Measurements from ENCODE around the gene FOXP1. TPM values are rescaled to one million over a fixed set of nuclear protein-coding genes. Genes with fewer than 3 reads are reported as not detected.

The FOXP1 gene
- total RNA-seq, 2 experiments from 2014 or later, result 116 to 131 TPM

GRCh38 chr3:71243229-71243628, 340.3 kb downstream of the FOXP1 start:
- H3K4me3 Mint-ChIP-seq, result no peak overlapping the region
- ChIA-PET POLR2A (no interaction called here), CTCF (interaction anchor here (0.7 to 1.8 kb wide), 2 partner anchors 14 to 18 kb away, joined by 3 to 7 read pairs; no protein-coding TSS in a partner anchor)
- H3K27me3 Mint-ChIP-seq, result no peaks in the 10 kb centered on the region
- H3K36me3 Mint-ChIP-seq (ENCODE audit: low read depth), result peaks cover 4% of the 10 kb centered on the region
- H3K27ac Mint-ChIP-seq, result no peak overlapping the region
- no peaks in the 10 kb centered on the region for H3K4me1 Mint-ChIP-seq
- no peak for DNase-seq
- no peaks in the 10 kb centered on the region for H3K9me3 Mint-ChIP-seq

DNA sequence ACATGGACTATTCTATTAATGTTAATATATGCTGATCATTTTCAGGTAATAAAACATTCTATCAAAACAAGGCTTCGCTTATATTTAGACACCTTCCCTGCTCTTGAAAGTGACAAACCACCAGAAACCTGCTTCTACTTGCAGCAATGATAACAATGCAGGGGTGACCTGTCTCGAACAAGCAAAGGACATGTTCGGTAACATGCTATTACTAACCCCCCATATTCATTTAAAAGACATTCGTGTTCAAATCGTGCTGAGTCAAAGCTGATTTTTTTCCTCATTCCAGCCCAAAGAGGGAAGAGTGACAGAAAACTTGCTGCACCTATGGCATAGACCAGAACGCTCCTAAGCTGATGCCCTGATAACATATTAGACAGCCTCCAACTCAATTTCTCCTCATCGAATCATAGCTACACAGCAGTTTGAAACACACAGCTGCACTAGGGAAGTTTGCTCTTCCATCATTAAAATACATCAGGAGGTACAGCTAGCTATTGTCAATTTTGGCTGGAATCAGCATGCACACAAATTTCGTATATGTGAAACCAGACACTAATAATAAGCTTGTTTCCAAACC, 341.5 kb downstream of the FOXP1 start:
- Mint-ChIP-seq H3K9me3 (no peaks in the 10 kb centered on the region), H3K36me3 (ENCODE audit: low read depth) (peaks cover 2% of the 10 kb centered on the region), H3K4me3 (no peak overlapping the region), H3K27me3 (no peaks in the 10 kb centered on the region), H3K27ac (no peak overlapping the region), H3K4me1 (no peaks in the 10 kb centered on the region)
- ChIA-PET CTCF (interaction anchor here (1.4 to 1.8 kb wide), 2 partner anchors 9 to 13 kb away, joined by 5 to 7 read pairs; no protein-coding TSS in a partner anchor), POLR2A (no interaction called here)
- no peak for DNase-seq

DNA sequence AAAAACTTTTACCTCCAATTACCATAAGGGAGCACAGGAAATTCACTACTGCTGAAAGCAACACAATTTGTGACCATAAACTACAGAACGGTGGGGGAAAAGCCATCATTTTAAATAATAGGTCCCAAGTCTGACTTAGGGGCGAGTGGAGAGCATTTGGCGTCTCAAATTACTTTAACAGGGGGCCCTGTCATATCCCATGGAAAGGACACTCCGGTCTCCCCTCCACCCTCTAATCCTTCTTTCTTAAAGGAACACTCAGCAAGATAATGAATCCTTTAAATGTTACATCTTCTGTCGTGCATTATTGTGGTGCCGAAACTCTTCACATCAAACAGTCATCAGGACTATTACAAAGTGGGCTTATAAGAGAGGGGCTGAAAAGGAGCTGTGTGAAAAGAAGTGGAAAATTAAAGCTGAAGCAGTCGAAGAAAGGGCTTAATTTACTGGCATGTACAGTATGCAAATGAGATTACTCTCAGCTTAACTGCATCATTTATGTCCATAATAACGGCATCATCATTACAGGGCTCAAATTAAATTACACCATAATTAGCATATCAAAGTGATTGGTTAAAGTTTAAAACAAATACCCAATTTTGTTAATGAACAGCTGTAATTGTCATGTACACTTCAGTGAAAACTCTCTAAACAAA, 342.2 kb downstream of the FOXP1 start:
- Mint-ChIP-seq H3K27ac (no peak overlapping the region), H3K4me1 (no peaks in the 10 kb centered on the region), H3K4me3 (no peak overlapping the region), H3K36me3 (ENCODE audit: low read depth) (peaks cover 2% of the 10 kb centered on the region), H3K27me3 (no peaks in the 10 kb centered on the region), H3K9me3 (no peaks in the 10 kb centered on the region)
- POLR2A ChIA-PET, result no interaction called here
- DNase-seq, result no peak
- CTCF ChIA-PET, result interaction anchor here (1.4 to 1.8 kb wide), 2 partner anchors 10 to 13 kb away, joined by 5 to 7 read pairs; no protein-coding TSS in a partner anchor

DNA sequence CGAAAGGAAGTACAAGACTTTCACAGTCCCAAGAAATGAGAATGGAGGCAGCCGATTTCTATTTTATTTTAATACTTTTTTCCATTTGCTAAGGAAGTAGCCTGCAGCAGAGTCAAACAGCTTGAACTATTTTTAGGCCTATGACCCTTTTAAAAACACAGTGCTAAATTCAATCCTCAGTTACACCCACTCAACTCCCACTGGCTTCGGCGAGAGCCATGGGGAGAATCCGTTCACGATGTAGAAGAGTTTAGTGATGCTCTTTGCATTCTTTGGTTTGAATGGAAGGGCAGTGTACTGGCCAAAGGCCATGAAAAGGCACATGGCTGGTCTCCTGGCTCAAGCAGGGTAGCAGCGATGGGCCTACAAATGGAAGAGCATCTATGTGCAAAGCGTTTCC, 343.5 kb downstream of the FOXP1 start:
- ChIA-PET CTCF (no interaction called here), POLR2A (no interaction called here)
- Mint-ChIP-seq H3K27me3 (no peaks in the 10 kb centered on the region), H3K27ac (no peak overlapping the region), H3K4me1 (no peaks in the 10 kb centered on the region), H3K36me3 (ENCODE audit: low read depth) (peaks cover 2% of the 10 kb centered on the region), H3K9me3 (no peaks in the 10 kb centered on the region), H3K4me3 (no peak overlapping the region)
- no peak for DNase-seq

GRCh38 chr3:71238355-71238757, 345.2 kb downstream of the FOXP1 start:
- H3K4me1 Mint-ChIP-seq, result no peaks in the 10 kb centered on the region

DNA sequence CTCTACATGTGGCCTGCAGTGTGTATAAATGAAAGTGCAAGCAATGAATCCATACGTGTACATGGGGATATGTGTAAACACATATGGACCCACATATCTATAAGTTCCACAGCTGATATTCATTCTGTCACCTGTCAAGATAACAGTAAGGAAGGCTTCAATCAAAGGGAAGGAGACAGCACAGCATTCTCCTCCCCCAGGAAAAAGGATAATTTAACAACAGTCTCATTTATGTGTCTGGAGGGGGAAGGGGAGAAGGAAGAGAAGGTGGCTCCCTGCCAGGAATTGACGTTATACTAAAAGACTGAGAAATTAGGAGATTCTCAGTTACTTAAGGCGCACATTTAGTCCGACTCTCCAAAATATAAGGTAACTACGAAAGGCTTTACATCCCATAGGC, 345.9 kb downstream of the FOXP1 start:
- peaks cover 2% of the 10 kb centered on the region for H3K36me3 Mint-ChIP-seq (ENCODE audit: low read depth)
- DNase-seq, result no peak
- H3K9me3 Mint-ChIP-seq, result peaks cover 3% of the 10 kb centered on the region
- H3K4me1 Mint-ChIP-seq, result no peaks in the 10 kb centered on the region
- ChIA-PET CTCF (no interaction called here), POLR2A (no interaction called here)
- no peaks in the 10 kb centered on the region for H3K27me3 Mint-ChIP-seq
- H3K4me3 Mint-ChIP-seq, result no peak overlapping the region
- H3K27ac Mint-ChIP-seq, result no peak overlapping the region

More at GRCh38 chr3:71238355-71238757, 345.2 kb downstream of the FOXP1 start:
- peaks cover 2% of the 10 kb centered on the region for H3K36me3 Mint-ChIP-seq (ENCODE audit: low read depth)
- no peak overlapping the region for H3K4me3 Mint-ChIP-seq
- POLR2A ChIA-PET, result no interaction called here
- peaks cover 3% of the 10 kb centered on the region for H3K9me3 Mint-ChIP-seq
- CTCF ChIA-PET, result no interaction called here
- DNase-seq, result no peak
- no peaks in the 10 kb centered on the region for H3K27me3 Mint-ChIP-seq
- no peak overlapping the region for H3K27ac Mint-ChIP-seq

DNA sequence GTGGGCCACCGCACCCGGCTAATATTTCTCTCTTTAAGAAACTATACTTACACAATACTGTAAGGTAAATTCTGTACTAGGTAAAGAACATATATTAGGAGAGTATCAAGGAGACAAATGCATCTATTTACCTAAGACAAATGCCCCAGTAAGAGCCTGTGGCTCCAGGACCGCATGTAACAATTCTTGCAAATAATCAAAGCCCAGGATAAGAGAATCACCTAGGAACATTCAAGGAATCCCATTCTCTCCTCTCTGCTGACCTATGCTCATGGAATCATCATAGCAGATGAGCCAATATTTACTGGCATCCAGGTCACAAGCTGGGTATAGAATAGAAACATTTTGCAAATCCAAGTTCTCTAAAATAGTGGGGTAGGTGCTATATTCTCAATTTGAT, 347.7 kb downstream of the FOXP1 start:
- peaks cover 3% of the 10 kb centered on the region for H3K9me3 Mint-ChIP-seq
- no peak for DNase-seq
- CTCF ChIA-PET, result no interaction called here
- no peak overlapping the region for H3K27ac Mint-ChIP-seq
- H3K36me3 Mint-ChIP-seq (ENCODE audit: low read depth), result no peaks in the 10 kb centered on the region
- H3K4me3 Mint-ChIP-seq, result no peak overlapping the region
- H3K27me3 Mint-ChIP-seq, result no peaks in the 10 kb centered on the region
- peaks cover 7% of the 10 kb centered on the region for H3K4me1 Mint-ChIP-seq
- POLR2A ChIA-PET, result no interaction called here

- H3K4me1 Mint-ChIP-seq, result peaks cover 20% of the 10 kb centered on the region
- peaks cover 13% of the 10 kb centered on the region for H3K27me3 Mint-ChIP-seq
- H3K36me3 Mint-ChIP-seq (ENCODE audit: low read depth), result peaks cover 2% of the 10 kb centered on the region
- CTCF ChIA-PET, result interaction anchor here (0.6 to 1.2 kb wide), 3 partner anchors 21 to 49 kb away, joined by 3 to 4 read pairs (median 3); no protein-coding TSS in a partner anchor
- no peak overlapping the region for H3K4me3 Mint-ChIP-seq
- no peak for DNase-seq
- peaks cover 3% of the 10 kb centered on the region for H3K9me3 Mint-ChIP-seq
- POLR2A ChIA-PET, result interaction anchor here (0.7 kb wide), 1 partner anchor 470 kb away, joined by 3 read pairs; no protein-coding TSS in a partner anchor
- H3K27ac Mint-ChIP-seq, result no peak overlapping the region
These were observed 350.6 kb downstream of the FOXP1 start for GRCh38 chr3:71232895-71233294.

DNA sequence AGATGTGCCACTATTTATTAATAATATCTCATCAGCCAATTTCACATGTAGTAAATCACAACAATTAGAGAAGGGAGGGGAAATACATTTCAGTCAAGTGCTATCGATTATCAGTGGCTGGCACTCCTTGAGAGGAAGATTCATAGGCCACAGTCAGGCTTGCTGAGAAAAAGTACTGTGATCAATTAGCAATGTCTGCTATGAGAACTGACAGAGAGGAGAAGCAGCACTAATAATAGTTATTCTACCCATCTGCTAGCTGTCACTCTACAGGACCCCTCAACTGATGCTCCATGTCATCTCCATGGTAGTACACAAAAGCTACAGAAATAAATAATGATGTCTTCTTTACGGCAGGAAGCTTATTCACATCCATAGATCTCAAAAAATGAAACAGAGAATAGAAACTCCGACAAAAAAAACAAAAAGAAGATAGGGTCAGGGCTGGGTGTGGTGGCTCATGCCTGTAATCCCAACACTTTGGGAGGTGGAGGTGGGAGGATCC, 351.3 kb downstream of the FOXP1 start:
- Mint-ChIP-seq H3K4me3 (no peak overlapping the region), H3K4me1 (peaks cover 27% of the 10 kb centered on the region), H3K27me3 (peaks cover 13% of the 10 kb centered on the region), H3K27ac (no peak overlapping the region), H3K36me3 (ENCODE audit: low read depth) (peaks cover 2% of the 10 kb centered on the region), H3K9me3 (peaks cover 3% of the 10 kb centered on the region)
- ChIA-PET CTCF (interaction anchor here (1.1 to 1.2 kb wide), 2 partner anchors 20 to 47 kb away, joined by 3 to 4 read pairs; no protein-coding TSS in a partner anchor), POLR2A (interaction anchor here (0.7 kb wide), 1 partner anchor 470 kb away, joined by 3 read pairs; no protein-coding TSS in a partner anchor)
- no peak for DNase-seq

DNA sequence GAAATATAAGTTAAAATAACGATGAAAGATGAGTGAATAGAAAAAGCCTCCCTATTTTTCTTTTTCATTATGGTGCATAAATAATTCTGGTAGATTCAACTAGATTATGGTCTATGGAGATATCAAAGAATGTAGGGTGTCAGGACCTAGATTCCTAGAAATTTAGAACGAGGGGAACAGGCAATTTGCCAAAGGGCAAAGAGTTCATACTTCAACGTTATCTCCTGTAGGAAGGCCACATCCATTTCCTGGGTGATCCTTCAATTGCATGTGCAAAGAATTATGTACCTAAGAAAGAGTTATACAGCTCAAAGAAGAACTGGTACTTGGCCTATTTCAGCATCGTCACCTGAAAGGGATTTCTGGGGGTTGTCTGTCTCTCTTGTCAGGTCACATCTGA, 351.8 kb downstream of the FOXP1 start:
- Mint-ChIP-seq H3K27me3 (peaks cover 13% of the 10 kb centered on the region), H3K4me3 (no peak overlapping the region), H3K4me1 (peaks cover 32% of the 10 kb centered on the region), H3K9me3 (peaks cover 3% of the 10 kb centered on the region), H3K27ac (no peak overlapping the region), H3K36me3 (ENCODE audit: low read depth) (peaks cover 2% of the 10 kb centered on the region)
- POLR2A ChIA-PET, result no interaction called here
- no peak for DNase-seq
- CTCF ChIA-PET, result interaction anchor here (1.2 kb wide), 1 partner anchor 46 kb away, joined by 3 read pairs; no protein-coding TSS in a partner anchor

- H3K4me1 Mint-ChIP-seq, result peaks cover 46% of the 10 kb centered on the region
- CTCF ChIA-PET, result interaction anchor here (1.1 to 2.1 kb wide), 3 partner anchors 12 to 55 kb away, joined by 3 to 7 read pairs (median 4); no protein-coding TSS in a partner anchor
- no peak overlapping the region for H3K4me3 Mint-ChIP-seq
- H3K36me3 Mint-ChIP-seq (ENCODE audit: low read depth), result peaks cover 2% of the 10 kb centered on the region
- POLR2A ChIA-PET, result no interaction called here
- H3K27me3 Mint-ChIP-seq, result peaks cover 13% of the 10 kb centered on the region
- H3K27ac Mint-ChIP-seq, result no peak overlapping the region
- no peak for DNase-seq
- peaks cover 3% of the 10 kb centered on the region for H3K9me3 Mint-ChIP-seq
These were observed 353.4 kb downstream of the FOXP1 start for GRCh38 chr3:71229905-71230657.

DNA sequence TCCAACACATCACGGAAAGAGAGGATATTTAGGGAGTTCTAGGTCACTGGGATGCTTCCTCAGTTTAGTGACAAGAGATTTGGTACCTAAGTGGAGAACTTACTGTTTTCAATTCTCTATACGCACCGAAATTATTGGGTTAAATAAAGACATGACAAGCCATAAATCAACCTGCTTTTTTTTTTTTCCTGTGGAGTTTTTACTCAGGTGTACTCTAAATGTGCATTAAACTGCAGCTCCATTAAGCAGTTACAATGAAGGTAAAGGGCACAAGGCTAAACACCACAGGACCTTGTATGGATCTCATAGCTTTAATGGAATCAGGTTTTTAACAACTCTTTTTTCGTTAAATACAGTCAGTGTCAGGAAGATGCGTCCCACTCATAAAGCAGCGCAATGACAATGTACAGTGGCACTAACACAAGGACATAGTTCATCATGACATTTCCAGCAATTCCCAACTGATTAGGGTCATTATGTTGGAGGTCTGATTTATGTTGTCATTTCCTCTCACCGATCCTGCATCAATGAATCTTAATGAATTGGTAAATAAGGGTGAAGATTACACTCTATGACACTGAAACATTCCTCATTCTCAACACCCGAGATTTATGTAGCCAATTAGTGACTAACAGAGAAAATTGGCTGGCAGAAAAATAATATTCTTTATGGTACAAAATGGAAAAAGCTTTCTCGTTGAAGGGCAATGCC, 355.2 kb downstream of the FOXP1 start:
- Mint-ChIP-seq H3K4me3 (no peak overlapping the region), H3K27ac (no peak overlapping the region), H3K36me3 (ENCODE audit: low read depth) (peaks cover 2% of the 10 kb centered on the region), H3K27me3 (peaks cover 13% of the 10 kb centered on the region), H3K4me1 (peaks cover 47% of the 10 kb centered on the region), H3K9me3 (no peaks in the 10 kb centered on the region)
- no peak for DNase-seq
- ChIA-PET POLR2A (interaction anchor here (0.6 kb wide), 1 partner anchor 356 kb away, joined by 3 read pairs; no protein-coding TSS in a partner anchor), CTCF (interaction anchor here (1.1 to 2.1 kb wide), 2 partner anchors 14 to 57 kb away, joined by 3 to 7 read pairs; no protein-coding TSS in a partner anchor)

Measured in activated CD4-positive, alpha-beta T cell treated with anti-CD3 and anti-CD28 coated beads, Interleukin-2, amount 10 ng/mL, durations not matched to agents 7 days and 5 days (primary cell).